NCI-H1417 (cell line): ENCODE measurements around the gene EXOC6.

Source experiments
- DNase-seq, 3 experiments: peaks; one replicate each; lab custom pipeline; 2025; lab: John Stamatoyannopoulos, UW

The EXOC6 gene

GRCh38 chr10:93064874-93065660, 216.7 kb downstream of the EXOC6 start:
- DNase-seq, result no peak

DNA sequence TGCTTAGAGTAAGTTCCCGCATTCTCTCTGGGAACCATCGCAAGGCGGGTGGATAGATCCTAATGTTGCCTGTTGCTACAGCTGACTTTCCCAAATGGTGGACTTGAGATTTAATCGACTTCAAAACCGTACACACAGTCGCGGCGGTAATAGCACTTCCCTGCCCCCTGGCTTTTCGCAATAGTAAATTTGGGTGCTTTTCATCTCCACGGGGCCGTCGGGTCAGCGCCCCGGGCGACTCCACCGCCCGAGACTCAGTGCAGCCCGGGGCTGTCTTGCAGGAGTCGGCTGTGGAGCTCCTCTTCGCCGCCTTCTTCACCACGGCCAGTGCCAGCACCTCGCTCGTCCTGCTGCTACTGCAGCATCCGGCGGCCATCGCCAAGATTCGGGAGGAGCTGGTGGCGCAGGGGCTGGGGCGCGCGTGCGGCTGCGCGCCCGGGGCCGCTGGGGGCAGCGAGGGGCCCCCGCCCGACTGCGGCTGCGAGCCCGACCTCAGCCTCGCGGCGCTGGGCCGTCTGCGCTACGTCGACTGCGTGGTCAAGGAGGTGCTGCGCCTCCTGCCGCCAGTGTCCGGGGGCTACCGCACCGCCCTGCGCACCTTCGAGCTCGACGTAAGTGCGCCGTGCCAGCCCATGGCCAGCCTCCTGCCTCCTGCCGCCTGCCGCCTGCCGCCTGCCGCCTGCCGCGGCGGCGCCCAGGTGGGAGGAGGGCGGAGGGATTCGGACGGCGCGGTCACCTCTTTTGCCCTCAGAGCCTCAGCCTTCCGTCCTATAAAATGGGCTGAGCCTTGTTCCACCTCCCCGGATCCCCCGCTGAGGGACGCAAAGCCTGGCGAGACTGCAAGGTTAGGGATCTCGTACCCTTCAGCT, 217.6 kb downstream of the EXOC6 start:
- no peak for DNase-seq

DNA sequence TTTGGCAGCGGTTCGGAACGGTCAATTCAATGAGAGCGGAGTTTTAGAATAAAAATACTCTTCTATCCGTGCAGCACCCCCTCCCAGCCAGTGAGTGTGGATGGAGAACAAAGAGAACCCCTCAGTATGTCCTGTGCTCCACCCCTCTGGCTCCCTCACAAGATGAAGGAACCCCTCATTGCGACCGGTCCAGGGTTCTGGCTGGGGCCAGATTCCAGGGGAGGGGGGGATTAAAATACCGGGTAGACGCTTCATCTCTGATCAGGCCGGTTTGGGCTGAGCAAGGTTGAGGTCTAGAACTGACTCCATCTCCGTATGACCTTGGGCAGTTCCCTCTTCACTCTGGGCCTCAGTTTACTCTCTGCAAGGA, 218.2 kb downstream of the EXOC6 start:
- DNase-seq, result no peak

- DNase-seq, result no peak
Observed at GRCh38 chr10:93067443-93068365, 219.4 kb downstream of the EXOC6 start.

DNA sequence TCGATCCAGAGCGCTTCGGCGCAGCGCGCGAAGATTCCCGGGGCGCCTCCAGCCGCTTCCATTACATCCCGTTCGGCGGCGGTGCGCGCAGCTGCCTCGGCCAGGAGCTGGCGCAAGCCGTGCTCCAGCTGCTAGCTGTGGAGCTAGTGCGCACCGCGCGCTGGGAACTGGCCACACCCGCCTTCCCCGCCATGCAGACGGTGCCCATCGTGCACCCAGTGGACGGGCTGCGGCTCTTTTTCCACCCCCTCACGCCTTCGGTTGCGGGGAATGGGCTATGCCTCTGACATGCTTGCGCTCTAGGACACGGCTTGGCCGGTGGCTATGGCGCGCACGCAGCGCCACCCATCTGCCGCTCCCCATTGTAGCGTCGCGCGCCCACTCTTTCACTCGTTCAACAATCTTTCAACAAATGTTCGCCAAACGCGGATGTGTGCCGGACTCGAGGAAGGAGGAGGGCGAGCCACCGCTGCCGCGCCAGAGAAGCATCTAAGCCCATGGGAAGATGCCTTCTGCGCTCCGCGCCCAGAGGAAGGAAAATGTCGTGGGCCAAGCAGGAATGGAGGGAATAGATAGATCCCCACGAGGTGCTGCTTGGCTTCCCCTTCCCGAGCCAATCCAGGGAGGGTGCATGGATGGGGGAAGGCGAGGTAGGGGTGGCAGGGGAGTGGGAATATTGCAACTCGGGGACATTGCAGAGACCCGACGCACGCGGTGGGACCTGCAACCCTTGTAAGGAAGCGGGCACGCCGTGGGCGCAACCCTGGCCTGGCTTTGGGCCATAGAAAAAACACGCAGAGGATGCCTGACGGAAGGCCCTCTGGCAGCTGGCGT, 220.3 kb downstream of the EXOC6 start:
- DNase-seq, result no peak

- DNase-seq, result no peak
Observed at GRCh38 chr10:93069245-93069561, 220.9 kb downstream of the EXOC6 start.

DNA sequence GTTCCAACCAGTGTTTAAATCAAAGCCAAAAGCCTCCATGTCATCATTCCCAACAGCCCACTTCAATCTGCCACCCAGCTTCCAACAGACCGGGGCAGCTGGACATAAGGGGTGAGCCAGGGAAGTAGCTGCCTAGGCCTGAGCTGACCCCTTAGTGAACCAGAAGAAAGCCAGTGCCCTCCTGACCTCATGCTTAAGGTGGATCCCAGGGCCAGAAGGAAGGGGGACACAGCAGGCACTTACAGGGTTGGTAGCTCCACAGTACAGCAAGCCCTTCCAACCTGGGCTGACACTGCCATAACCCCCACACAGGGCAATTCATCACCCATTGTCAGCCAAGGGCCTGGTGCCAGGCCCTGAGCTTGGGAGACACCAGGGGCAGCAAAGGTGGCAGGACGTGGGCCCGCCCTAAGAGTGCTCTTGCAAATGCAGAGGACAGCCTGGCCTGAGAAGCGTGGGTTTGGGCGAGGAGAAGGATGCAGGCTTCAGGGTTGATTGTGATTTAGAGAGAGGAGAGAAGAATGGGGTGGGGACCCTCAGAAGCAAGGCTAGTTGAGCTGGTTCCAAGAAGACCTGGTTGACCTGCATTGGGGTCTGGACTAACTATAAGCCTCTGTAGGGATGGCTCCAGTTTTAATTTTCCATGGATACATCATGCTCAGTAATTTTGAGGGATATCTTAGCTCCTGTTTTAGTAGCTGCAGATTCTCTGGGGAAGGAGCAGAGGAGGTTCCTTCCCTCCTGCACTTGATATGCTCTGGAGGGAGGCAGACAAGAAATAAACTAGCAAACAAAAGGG, 222.3 kb downstream of the EXOC6 start:
- DNase-seq, result no peak

- DNase-seq, result no peak
Observed at GRCh38 chr10:93071177-93071472, 222.8 kb downstream of the EXOC6 start.

DNA sequence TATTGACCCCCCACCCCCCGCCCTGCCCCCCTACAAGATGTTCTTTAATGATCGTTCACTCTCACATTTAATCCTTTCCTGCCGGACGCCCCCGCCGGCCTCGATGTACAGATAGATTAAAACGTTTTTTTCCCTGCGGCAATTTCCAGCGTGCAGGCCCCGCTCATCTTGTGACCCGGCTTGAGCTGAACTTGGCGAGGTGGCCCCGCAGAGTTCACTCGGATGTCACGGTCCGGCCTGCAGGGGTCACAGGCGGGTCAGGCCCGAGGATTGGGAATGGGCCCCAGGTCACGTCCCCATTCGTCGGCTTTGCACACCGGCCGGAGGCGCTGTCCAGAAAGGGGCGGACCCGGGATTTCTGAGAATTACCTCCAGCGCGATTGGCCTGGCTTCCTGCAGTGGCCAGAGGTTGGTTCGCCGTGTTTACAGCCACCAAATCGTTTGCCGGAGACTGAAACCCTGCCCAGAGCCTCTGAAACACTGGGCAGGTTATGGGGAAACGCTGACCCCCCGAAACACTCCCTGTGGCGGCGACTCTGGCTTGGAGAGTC, 223.4 kb downstream of the EXOC6 start:
- DNase-seq, result no peak

GRCh38 chr10:93072225-93072712, 223.9 kb downstream of the EXOC6 start:
- peak in 1 of 3 experiments; percentile 18 for DNase-seq

- no peak for DNase-seq
Observed at GRCh38 chr10:93072713-93073538, 224.6 kb downstream of the EXOC6 start.

DNA sequence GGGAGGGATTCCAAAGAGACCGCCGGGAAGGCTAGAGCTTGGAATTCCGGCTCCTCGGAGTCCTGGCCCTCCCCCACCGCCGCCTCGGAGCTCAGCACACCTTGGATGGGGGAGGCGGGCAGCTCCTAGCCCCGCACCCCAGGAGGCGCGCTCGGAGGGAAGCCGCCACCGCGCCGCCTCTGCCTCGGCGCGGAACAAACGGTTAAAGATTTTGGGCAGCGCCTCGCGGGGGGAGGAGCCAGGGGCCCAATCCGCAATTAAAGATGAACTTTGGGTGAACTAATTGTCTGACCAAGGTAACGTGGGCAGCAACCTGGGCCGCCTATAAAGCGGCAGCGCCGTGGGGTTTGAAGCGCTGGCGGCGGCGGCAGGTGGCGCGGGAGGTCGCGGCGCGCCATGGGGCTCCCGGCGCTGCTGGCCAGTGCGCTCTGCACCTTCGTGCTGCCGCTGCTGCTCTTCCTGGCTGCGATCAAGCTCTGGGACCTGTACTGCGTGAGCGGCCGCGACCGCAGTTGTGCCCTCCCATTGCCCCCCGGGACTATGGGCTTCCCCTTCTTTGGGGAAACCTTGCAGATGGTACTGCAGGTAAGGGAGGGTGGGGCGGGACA, 225.3 kb downstream of the EXOC6 start, which contains the start of gene CYP26A1:
Gene CYP26A1, plus strand, starts transcription at position 355 of the 608 bp plus-strand sequence. Its CDS starts 42 bp downstream, at position 397.
- DNase-seq, result peak in 2 of 3 experiments; percentile 74 to 77

DNA sequence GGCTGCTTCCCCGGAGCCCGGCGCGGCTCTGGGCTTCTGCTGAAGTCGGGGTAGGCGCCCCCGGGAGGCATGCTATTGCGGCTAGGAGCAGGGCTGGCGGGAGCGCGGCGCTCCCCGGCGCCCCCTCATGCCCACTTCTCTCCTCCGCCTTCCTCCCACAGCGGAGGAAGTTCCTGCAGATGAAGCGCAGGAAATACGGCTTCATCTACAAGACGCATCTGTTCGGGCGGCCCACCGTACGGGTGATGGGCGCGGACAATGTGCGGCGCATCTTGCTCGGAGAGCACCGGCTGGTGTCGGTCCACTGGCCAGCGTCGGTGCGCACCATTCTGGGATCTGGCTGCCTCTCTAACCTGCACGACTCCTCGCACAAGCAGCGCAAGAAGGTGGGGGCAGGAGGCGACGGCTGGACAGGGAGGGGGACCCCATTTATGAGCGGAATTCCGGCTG, 225.9 kb downstream of the EXOC6 start:
- peak in 2 of 3 experiments; percentile 74 to 77 for DNase-seq

GRCh38 chr10:93074597-93075368, 226.5 kb downstream of the EXOC6 start:
- peak in 2 of 3 experiments; percentile 55 to 69 for DNase-seq

GRCh38 chr10:93075369-93076221, 227.3 kb downstream of the EXOC6 start:
- no peak for DNase-seq

GRCh38 chr10:93076871-93077270, 228.6 kb downstream of the EXOC6 start:
- DNase-seq, result no peak

DNA sequence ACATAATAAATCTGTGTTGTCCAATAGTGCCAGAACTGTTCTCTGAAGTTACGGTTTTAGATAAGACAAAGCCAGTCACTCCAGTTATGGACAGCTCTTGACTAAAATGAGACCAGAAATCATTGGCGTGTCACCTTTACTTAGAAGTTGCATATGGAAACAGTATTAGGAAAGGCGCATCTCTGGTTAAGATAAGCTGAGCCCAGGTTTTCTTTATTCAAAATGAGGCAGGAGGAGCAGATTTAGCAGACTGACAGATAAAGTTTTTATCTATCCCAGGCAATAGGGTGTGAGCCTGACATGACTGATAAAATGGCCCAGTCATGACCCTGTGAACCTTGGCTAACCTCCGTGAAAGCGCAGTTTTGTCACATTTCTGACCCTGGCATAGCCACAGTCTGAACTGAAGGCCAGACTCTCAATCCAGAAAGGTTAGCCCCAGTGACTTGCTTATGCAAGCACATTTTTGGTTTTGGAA, 229.6 kb downstream of the EXOC6 start:
- DNase-seq, result no peak
